NCI-H2171 (cell line): ENCODE data around the gene RNF187.

ENCODE experiments used
- DNase-seq: peaks from one replicate; lab custom pipeline; 2025; lab: John Stamatoyannopoulos, UW

The RNF187 gene

GRCh38 chr1:228508840-228509415, 21.7 kb downstream of the RNF187 start:
- DNase-seq, result no peak

DNA sequence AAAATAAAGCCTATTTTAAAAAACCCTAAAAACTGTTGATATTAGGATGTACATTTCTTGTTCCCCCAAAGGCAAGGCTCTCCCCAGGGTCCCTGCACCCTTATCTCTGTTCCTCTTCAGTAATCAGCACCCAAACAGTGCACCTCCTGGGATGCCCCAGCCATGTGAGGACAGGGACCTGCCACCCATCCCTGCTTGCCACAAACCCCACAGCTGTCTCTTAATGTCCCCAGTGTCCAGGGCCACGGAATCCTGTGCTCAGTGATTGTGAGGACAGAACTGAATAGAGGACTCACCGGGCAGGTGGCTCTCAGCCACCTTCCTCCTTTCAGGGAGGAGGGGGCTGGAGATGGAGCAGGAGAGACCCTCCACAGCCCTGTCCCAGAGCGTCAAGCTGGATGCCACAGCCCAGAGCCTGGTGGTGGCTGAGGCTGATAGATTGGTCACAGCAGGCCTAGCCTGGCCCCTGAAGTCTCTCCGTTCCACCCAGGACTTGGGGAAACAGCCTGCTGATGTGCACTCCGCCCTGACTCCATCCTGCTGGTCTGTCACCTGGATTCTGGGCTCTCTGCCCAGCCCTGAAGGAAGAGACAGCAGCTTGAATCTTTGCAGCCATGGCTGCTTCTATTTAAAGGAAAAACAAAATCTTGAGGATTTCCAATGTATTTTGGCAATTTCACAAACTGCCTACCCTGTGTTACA, 23.1 kb downstream of the RNF187 start:
- DNase-seq, result no peak

DNA sequence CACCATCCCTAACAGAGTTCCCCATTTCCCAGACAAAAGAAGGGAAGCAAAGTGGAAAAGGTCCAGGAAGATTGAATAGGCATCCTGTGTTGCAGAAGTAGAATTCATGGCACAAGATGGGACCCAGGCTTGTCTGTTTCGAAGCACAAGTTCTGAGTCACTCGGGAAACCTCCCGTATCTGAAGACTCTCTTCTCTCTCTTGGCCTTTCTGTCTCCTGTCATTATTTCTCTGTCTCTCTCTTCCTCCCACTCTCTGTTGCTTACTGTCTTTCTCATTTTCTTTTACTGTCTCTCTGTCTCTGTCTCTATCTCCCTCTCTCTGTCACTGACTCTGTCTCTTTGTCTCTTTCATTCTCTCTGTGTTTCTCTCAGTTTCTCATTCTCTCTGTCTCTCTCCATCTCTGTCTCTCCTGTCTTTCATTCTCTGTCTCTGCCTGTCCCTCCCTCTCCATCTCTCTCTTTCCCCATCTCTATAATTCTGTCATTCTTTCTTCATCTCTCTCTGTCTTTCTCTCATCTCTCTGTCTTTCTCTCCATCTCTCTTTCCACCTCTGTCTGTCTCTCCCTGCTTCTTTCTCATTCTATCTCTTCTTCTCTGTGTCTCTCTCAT, 23.7 kb downstream of the RNF187 start:
- no peak for DNase-seq

DNA sequence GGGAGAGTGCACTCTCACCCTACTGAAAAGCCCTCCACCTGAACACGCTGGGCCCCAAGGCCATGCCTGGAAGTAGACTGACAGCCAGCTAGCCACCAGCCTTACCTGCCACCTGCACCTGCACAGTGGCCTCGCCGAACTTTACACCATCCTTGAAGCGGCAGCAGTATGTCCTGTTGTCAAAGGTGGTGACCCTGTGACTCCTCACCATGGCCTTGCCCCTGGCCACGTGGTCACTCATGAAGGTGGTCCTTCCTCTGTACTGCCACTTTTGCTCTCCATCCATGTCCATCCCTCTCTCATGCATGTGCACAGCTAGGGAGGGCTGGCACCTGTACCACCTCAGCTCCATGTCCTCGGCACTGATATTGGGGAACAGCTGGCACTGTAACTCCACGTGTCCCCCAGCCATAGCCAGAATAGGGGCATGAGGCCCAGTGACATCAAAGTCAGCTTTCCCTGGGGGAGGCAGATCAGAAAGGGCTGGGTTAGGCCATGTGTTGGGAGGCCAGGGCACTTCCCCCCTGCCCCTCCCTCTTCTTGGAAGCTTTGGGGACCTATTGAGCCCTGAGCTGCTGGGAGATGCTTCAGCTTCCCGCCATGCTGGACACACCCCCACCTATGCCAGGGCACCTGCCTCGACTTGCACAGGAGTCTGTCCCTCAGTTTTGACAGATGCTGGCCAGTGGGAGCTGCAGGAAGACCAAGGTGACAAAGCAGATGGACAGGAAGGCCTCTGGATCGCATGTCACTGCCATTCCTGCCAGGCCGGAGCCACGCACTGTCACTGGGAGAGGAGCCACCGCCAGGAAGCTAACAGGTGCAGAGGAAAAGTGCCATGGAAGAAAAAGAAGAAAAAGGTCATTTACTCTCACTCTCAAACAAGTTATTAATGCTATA, 24.6 kb downstream of the RNF187 start:
- no peak for DNase-seq

GRCh38 chr1:228512781-228513198, 25.6 kb downstream of the RNF187 start:
- DNase-seq, result no peak

- DNase-seq, result no peak
Observed at GRCh38 chr1:228513236-228513900, 26.2 kb downstream of the RNF187 start.

DNA sequence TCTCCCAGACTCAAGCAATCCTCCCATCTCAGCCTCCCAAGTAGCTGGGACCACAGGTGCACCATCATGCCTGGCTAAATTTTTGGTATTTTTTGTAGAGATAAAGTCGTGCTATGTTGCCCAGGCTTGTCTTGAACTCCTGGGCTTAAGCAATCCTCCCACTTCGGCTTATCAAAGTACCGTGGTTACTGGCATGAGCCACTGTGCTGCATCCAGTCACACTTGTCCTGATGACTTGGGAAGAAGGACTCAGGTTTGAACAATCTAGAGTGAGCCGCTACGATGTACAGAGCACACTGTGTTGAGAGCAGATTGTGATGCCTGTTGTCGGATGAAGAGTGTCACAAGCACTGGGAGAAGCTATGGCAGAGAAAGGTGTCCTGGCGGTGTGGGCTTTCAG, 27.2 kb downstream of the RNF187 start:
- no peak for DNase-seq

DNA sequence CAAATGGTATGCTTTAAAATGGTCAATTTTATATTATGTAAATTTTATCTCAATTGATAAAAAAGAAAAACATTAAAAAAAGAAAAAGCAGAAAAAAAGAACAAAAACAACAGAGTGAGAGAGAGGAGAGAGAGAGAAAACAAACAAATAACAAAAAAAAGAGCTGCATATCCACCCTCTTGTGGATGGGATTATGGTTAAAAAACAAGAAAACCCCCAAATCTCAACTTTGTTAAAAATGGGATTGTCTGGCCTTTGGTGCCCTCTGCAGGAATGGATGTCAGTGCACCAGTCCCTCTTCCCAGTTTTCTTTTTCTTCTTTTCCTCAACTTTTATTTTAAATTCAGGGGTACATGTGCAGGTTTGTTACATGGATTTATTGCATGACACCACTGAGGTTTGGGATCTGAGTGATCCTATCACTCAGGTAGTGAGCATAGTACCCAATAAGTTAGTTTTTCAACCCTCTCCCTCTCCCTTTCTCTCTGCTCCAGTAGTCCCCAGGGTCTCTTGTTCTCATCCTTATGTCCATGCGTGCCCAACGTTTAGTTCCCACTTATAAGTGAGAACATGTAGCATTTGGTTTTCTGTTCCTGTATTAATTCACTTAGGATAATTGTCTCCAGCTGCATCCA, 28.1 kb downstream of the RNF187 start:
- DNase-seq, result no peak

- DNase-seq, result no peak
Observed at GRCh38 chr1:228517655-228518054, 30.5 kb downstream of the RNF187 start.

DNA sequence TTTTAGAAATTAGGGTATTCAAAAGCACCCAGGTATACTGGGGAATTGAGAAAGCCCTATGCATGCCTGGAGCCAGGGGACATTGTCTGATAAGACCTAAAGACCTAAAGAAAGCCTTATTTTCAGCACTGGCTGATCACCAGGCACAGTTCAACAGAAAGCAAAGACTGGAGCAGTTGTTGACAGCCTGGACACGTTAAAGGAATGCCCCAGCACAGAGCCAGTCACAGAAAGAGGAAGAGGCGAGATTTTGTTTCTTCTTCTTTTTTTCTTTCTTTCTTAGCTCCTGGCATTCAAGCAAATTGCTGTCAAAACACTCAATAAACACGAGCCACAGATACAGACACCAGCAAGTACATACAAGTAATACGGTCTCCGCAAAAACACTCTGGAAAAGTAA, 40.4 kb downstream of the RNF187 start:
- DNase-seq, result no peak

DNA sequence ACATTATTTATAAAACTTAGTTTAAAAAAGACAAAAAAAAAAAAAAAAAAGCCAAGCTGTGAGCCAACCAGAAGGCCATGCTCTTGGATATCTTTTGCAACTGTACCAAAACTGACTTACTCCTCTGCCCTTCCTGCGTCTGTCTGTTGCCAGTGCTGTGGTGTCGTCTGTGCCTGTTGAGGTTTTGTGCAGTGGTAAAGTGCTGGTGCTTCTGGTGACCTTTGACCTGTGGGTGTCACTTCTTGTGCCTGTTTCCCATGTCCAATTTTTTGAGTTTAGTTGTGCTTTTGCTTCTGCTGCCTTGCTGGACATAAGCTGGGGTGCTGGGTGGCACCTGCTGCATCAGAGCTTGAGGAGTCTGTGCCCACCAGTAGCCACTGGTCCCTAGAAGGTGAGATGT, 41.4 kb downstream of the RNF187 start:
- no peak for DNase-seq

- DNase-seq, result no peak
Observed at GRCh38 chr1:228530086-228530758, 43.0 kb downstream of the RNF187 start.

GRCh38 chr1:228530951-228531731, 44.0 kb downstream of the RNF187 start:
- DNase-seq, result no peak

DNA sequence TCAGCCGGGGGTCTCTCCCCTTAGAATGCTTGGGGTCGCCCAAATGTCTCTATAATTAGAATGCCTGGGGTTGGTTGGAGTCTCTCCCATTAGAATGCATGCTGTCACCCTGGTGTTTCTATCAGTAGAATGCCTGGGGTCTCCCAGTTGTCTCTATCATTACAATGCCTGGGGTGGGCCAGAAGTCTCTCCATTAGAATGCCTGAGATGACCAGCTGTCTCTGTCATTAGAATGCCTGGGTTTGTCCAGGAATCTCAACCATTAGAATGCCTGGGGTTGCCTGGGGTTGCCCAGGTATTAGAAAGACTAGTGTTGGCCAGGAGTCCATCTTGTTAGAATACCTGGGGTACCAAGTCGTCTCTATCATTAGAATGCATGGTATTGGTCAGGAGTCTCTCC, 51.6 kb downstream of the RNF187 start:
- no peak for DNase-seq

DNA sequence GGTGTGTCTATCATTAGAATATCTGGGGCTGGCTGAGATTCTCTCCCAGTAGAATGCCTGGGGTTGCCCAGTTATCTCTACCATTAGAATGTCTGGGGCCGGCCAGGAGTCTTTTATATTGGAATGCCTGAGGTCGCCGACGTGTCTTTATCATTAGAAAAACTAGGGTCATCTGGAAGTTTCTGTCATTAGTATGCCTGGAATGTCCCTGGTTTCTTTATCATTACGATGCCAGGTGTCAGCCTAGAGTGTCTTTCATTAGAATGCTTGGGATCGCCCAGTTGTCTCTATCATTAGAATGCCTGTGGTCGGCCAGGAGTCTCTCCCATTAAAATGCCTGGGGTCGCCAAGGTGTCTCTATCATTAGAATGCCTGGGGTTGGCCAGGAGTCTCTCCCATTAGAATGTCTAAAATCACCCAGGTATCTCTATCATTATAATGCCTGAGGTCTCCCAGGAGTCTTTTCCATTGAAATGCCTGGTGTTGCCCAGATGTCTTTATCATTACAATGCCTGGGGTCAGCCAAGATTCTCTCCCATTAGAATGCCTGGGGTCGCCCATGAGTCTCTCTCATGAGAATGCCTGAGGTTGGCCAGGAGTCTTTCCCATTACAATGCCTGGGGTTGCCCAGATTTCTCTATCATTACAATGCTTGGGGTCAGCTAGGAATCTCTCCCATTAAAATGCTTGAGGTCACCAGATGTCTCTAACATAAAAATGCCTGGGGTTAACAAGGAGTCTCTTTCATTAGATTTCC, 53.2 kb downstream of the RNF187 start:
- DNase-seq, result no peak

DNA sequence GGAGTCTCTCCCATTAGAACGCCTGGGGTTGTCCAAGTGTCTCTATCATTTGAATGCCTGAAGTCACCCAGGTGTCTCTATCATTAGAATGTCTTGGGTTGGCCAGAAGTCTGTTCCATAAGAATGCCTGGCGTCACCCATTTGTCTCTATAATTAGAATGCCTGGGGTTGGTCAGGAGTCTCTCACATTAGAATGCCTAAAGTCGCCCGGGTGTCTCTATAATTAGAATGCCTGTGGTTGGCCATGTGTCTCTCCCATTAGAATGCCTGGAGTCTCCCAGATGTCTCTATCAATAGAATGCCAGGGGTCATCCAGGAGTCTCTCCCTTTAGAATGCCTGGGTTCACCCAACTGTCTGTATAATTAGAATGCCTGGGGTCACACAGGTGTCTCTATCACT, 54.5 kb downstream of the RNF187 start:
- DNase-seq, result no peak

GRCh38 chr1:228542376-228542775, 55.2 kb downstream of the RNF187 start:
- no peak for DNase-seq

- DNase-seq, result no peak
Observed at GRCh38 chr1:228542981-228543380, 55.8 kb downstream of the RNF187 start.

GRCh38 chr1:228543396-228543795, 56.2 kb downstream of the RNF187 start:
- DNase-seq, result no peak
